IgD-negative memory B cell (primary cell): ENCODE results near the gene PTGER1. TPM values are rescaled to one million over a fixed set of nuclear protein-coding genes. Genes with fewer than 3 reads are reported as not detected.
A peak's percentile ranks its signal among the peaks of the same experiment; 100 is the strongest.

ENCODE experiments used
- H3K27ac Mint-ChIP-seq, 3 donors: one replicate each; pipeline ENCODE4 v1.8.0; 2020 to 2022; ENCODE audit warnings: mild to moderate bottlenecking in 3 of 3, mixed read lengths in 3 of 3, moderate library complexity in 1 of 3
- H3K27me3 Mint-ChIP-seq: one replicate; pipeline ENCODE4 v1.8.0; 2021; ENCODE audit warnings: mixed read lengths
- H3K36me3 Mint-ChIP-seq: one replicate; pipeline ENCODE4 v1.8.0; 2020; ENCODE audit warnings: mild to moderate bottlenecking, mixed read lengths
- H3K4me1 Mint-ChIP-seq, 3 donors: one replicate each; pipeline ENCODE4 v1.8.0; 2020 to 2022; ENCODE audit warnings: mixed read lengths in 3 of 3, mild to moderate bottlenecking in 1 of 3
- H3K4me3 Mint-ChIP-seq, 4 donors: one replicate each; pipeline ENCODE4 v1.8.0; 2020 to 2022; ENCODE audit warnings: mild to moderate bottlenecking in 4 of 4, mixed read lengths in 4 of 4, moderate library complexity in 3 of 4
- H3K9me3 Mint-ChIP-seq, 3 donors: one replicate each; pipeline ENCODE4 v1.8.0; 2020 to 2021; ENCODE audit warnings: mixed read lengths in 3 of 3, mild to moderate bottlenecking in 1 of 3
- polyA plus RNA-seq: library from polyadenylated mRNA; unstranded; fragments of 300-500 nt; fragmentation: Illumina TruSeq; gene quantifications from one replicate; pipeline ENCODE4 v1.2.3, GENCODE V29; 2021

PTGER1 gene
- polyA plus RNA-seq, 1 donor from 2014 or later: not detected

GRCh38 chr19:14432791-14433553 is 42.2 kb downstream of the PTGER1 start, which contains the start of gene PKN1:
Gene PKN1 (plus strand): TSS chr19:14433306. CDS start chr19:14433522, 216 bp downstream.
- peak within 1 kb of the TSS; percentile 88 to 97 (median 94) for H3K4me3 Mint-ChIP-seq
- H3K36me3 Mint-ChIP-seq: no peaks in the 10 kb centered on the region
- no peaks in the 10 kb centered on the region for H3K27me3 Mint-ChIP-seq
- H3K27ac Mint-ChIP-seq: peak within 1 kb of the TSS; percentile 91 to 98 (median 94)
- H3K9me3 Mint-ChIP-seq: no peaks in the 10 kb centered on the region
- H3K4me1 Mint-ChIP-seq: peaks cover 12 to 26% (median 14%) of the 10 kb centered on the region in 3 donors

GRCh38 chr19:14430712-14431111 is 44.4 kb downstream of the PTGER1 start:
- Mint-ChIP-seq H3K27ac (peak overlapping the region in 1 of 3 donors; percentile 84), H3K9me3 (no peaks in the 10 kb centered on the region), H3K4me1 (peaks cover 10 to 23% (median 12%) of the 10 kb centered on the region in 3 donors), H3K36me3 (no peaks in the 10 kb centered on the region), H3K27me3 (no peaks in the 10 kb centered on the region), H3K4me3 (peak overlapping the region in 3 of 4 donors; percentile 30 to 90 (median 86))

DNA sequence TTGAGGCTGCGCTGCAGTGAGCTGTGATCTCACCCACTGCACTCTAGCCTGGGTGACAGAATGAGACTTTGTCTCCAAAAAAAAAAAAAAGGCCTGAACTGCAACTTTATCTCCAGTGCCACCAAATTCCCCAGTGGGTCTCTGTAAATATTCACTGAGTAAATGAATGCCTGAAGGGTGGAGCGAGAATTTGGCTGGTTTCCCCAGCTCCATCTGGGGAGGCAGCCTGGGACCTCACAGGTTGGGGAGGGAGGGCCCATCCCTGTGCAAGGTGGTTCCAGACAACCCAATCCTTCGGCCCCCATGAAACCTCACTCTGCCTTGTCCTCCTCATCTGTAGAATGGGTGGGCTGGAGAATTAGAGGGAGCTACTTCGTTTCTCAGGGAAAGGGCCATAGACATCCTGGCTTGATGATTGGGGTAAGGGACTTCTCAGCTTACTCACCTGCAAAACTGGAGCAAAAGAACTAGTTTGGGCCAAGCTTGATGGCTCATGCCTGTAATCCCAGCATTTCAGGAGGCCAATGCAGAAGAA is 46.2 kb downstream of the PTGER1 start:
- H3K27ac Mint-ChIP-seq: peak overlapping the region in 1 of 3 donors; percentile 57
- peaks cover 7 to 14% (median 8%) of the 10 kb centered on the region in 3 donors for H3K4me1 Mint-ChIP-seq
- no peaks in the 10 kb centered on the region for H3K9me3 Mint-ChIP-seq
- peak overlapping the region in 1 of 4 donors; percentile 52 for H3K4me3 Mint-ChIP-seq
- no peaks in the 10 kb centered on the region for H3K27me3 Mint-ChIP-seq
- no peaks in the 10 kb centered on the region for H3K36me3 Mint-ChIP-seq

DNA sequence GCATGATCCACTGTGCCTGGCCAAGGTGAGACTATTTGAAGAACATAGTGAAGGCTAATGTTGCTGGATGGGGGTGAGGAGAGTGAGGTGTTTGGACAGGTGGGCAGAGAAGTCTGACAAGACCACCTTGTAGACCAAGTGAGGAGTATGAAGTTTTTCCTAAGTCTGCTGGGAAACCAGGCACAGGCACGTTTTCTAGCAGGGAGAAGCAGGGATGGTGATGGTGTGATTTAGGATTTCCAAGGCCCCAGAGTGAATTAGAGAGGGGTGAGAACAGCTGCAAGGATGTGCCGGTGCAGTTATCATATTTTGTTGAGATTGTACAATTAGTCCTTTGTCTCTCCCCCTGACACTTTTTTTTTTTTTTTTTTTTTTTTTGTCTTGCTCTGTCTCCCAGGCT is 47.7 kb downstream of the PTGER1 start:
- Mint-ChIP-seq H3K27ac (no peak overlapping the region), H3K4me1 (peaks cover 2 to 11% (median 6%) of the 10 kb centered on the region in 3 donors), H3K36me3 (no peaks in the 10 kb centered on the region), H3K27me3 (no peaks in the 10 kb centered on the region), H3K9me3 (no peaks in the 10 kb centered on the region), H3K4me3 (no peak overlapping the region)

DNA sequence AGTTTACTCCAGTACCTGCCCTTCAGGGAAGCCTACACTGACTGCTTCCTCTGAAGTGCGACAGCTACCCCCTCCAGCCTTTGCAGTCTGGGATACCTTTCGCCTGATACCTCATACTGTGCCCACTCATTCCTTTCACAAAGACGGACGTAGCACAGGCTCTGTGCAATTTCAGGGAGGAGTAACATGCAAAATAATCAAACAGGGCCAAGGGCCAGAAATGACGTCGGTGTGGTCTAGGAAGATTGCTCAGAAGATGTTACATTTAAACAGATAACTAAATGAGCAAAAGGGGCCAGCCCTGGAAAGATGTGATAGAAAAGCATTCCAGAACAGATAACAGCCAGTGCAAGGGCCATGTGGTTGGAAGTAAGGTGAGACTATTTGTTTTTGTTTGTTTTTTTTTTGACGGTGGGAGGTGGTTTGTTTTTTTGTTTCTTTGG is 49.4 kb downstream of the PTGER1 start:
- Mint-ChIP-seq H3K4me1 (peaks cover 0 to 4% (median 3%) of the 10 kb centered on the region in 3 donors), H3K27me3 (no peaks in the 10 kb centered on the region), H3K36me3 (no peaks in the 10 kb centered on the region), H3K27ac (peak overlapping the region in 1 of 3 donors; percentile 74), H3K4me3 (no peak overlapping the region), H3K9me3 (no peaks in the 10 kb centered on the region)

Other genes starting within 250 kb of the PTGER1 start
- gene ADGRE5, start 93.9 kb downstream of the PTGER1 start, polyA plus RNA-seq: 89.3 TPM
- gene DDX39A, start 56.0 kb downstream of the PTGER1 start, polyA plus RNA-seq: 169 TPM
- 52.6 TPM for gene PKN1, start 42.0 kb downstream of the PTGER1 start, polyA plus RNA-seq
- gene GIPC1, start 20.8 kb upstream of the PTGER1 start, polyA plus RNA-seq: 10.1 TPM
- 77.1 TPM for gene DNAJB1, start 43.0 kb upstream of the PTGER1 start, polyA plus RNA-seq
- gene TECR, start 54.2 kb upstream of the PTGER1 start, polyA plus RNA-seq: 145 TPM
- 224 TPM for gene NDUFB7, start 96.7 kb upstream of the PTGER1 start, polyA plus RNA-seq
- 27.0 TPM for gene CLEC17A, start 107.7 kb upstream of the PTGER1 start, polyA plus RNA-seq
- not detected for gene ADGRE3, start 199.5 kb upstream of the PTGER1 start, polyA plus RNA-seq
- 6.2 TPM for gene ZNF333, start 214.7 kb upstream of the PTGER1 start, polyA plus RNA-seq